Stimulated activated CD4-positive, alpha-beta T cell treated with anti-CD3 and anti-CD28 coated beads, Interleukin-1b, Interleukin-23, amount 100 ng/mL, for 24 hours (primary cell): ENCODE measurements around the gene CXCR3.
"Not testable (repeated sequence)": the region's sequence is repeated elsewhere in the genome, so short reads cannot be mapped to it uniquely, and the experiment has no call there.

Experiments
- DNase-seq, 4 experiments: peaks; one replicate each; pipeline ENCODE4 v3.0.0-alpha.2; 2020; ENCODE audit warnings: low read depth in 4 of 4, low spot score in 1 of 4

CXCR3 gene

DNA sequence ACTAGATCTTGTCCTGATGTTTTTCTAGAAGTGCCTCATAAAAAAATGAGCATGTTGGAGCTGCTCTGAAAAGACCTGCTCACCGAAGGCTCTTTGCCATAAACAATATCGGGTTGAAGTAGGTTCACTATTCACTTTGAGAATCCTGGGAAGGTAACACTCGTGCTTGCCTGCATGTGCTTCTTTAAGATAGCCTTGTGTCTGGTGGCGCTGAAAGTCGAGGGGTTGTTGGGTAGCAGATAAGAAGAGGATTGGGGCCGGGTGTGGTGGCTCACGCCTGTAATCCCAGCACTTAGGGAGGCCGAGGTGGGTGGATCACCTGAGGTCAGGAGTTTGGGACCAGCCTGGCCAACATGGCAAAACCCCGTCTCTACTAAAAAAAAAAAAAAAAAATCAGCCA, 6.6 kb downstream of the CXCR3 start:
- DNase-seq = not testable (repeated sequence)

GRCh38 chrX:71609095-71609750, 9.1 kb downstream of the CXCR3 start:
- no peak for DNase-seq

DNA sequence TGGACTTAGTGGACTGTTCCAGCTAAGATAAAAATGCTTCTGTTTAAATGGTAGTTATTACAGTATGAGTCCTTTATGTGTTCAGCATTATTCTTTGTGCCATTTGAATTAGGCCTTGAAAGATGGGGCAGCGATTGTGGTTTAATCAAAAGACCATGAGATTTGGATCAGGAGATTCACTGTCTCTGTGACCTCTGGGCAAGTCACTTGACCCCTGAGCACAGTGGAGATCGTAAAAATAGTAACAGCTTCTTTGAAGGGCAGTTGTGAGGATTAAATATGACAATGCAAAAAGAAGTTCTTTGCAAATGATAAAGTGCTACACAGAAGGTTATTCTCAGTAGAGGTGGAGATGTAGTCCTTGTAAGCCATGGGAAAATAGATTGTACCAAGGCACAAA, 10.8 kb downstream of the CXCR3 start:
- no peak for DNase-seq

GRCh38 chrX:71606536-71607216, 11.6 kb downstream of the CXCR3 start:
- DNase-seq = no peak

GRCh38 chrX:71604796-71605568, 13.3 kb downstream of the CXCR3 start:
- no peak for DNase-seq

DNA sequence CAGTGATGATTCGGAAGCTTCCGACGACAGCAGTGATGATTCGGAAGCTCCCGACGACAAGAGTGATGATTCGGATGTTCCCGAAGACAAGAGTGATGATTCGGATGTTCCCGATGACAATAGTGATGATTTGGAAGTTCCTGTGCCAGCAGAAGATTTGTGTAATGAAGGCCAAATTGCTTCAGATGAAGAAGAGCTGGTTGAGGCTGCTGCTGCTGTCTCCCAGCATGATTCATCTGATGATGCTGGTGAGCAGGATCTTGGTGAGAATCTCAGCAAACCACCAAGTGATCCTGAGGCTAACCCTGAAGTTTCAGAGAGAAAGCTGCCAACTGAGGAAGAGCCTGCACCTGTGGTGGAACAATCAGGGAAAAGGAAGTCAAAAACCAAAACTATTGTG, 14.2 kb downstream of the CXCR3 start:
- DNase-seq = no peak

DNA sequence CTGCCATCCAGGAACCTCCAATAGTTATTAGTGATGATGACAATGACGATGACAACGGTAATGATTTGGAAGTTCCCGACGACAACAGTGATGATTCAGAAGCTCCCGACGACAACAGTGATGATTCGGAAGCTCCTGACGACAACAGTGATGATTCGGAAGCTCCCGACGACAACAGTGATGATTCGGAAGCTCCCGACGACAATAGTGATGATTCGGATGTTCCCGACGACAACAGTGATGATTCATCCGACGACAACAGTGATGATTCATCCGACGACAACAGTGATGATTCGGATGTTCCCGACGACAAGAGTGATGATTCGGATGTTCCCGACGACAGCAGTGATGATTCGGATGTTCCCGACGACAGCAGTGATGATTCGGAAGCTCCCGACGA, 14.7 kb downstream of the CXCR3 start:
- DNase-seq = no peak

GRCh38 chrX:71599965-71600364, 18.3 kb downstream of the CXCR3 start:
- no peak for DNase-seq

GRCh38 chrX:71593210-71593609, 25.1 kb downstream of the CXCR3 start:
- not testable (repeated sequence) for DNase-seq

GRCh38 chrX:71586929-71587328, 31.4 kb downstream of the CXCR3 start:
- DNase-seq = no peak

DNA sequence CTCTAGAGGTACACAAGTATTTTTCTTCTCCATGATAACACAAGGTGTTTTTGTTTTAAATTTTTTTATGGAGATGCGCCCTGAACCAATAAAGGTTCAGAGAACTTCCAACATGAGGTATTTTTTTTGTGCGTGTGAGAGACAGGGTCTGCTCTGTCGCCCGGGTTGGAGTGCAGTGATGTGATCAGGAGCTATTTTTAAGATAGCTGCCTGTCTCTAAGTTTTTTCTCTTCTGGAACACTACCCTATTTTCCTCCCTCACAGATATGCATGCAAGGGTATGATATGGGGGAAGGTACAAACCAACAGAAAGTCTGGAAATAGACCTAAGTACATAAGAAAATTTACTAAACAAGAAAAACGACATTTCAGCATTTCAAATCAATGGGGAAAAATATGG, 37.1 kb downstream of the CXCR3 start:
- DNase-seq = no peak

DNA sequence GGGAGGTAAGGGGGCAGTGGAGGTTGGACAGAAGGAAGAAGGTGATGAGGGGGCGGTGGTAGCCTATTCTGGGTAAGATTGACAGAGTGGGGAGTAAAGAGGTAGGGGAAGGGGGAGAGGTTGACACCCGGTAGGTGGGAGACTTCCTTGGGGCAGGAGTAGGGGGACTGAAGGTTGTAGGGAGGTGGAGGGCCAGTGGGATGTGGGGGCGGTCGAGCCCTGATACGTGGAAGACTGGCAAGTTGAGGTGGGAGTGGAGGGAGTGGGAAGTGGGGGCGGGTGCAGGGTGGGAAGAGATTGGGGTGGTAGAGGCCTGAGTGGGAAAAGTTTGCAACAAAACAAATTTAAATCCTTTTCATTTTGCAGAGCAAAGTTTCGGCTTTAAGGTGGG, 38.3 kb downstream of the CXCR3 start:
- no peak for DNase-seq

GRCh38 chrX:71579136-71579989, 38.9 kb downstream of the CXCR3 start:
- DNase-seq = no peak

DNA sequence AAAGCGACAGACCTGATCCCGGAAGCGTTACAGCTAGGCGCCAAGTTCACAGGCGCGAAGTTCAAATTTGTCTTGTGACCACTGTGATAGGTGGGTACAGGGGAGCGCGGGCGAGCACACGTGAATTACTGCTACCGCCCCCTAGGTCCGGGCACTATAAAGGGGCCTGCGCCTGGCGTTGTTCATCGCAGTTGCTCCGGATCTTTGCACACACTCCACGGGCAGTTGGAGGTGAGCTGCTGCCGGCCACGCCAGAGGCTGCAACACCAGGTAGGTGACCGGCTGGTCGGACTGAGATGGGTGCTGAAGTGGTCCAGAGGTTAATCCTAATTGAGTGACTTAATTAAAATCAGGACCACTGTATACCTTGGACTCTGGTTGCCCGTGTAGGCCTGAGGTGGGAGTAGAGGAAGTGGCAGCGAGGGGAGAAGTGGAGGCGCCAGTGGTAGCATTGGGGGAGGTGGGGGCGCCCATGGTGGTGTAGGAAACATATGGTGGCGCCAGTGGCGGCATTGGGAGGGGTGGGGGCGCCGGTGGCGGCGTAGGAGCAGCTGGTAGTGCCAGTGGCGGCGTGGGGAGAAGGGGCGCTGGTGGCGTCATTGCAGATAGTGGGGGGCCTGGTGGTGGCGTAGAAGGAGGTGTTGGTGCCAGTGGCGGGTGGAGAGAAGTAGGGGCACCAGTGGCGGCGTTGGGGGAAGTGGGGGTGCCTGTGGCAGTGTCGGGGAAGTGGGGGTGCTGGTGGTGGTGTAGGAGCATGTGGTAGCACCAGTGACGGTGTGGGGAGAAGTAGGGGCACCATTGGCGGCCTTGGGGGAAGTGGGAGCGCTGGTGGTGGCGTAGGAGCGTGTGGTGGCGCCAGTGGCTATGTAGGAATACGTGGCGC, 39.8 kb downstream of the CXCR3 start, which contains the start of gene GCNA:
Gene GCNA, plus strand, starts transcription at position 185 of the 883 bp plus-strand sequence. CDS start 2,385 bp downstream, outside the sequence.
- no peak for DNase-seq

GRCh38 chrX:71577682-71578081, 40.6 kb downstream of the CXCR3 start:
- DNase-seq = no peak

GRCh38 chrX:71573590-71573989, 44.7 kb downstream of the CXCR3 start:
- no peak for DNase-seq

DNA sequence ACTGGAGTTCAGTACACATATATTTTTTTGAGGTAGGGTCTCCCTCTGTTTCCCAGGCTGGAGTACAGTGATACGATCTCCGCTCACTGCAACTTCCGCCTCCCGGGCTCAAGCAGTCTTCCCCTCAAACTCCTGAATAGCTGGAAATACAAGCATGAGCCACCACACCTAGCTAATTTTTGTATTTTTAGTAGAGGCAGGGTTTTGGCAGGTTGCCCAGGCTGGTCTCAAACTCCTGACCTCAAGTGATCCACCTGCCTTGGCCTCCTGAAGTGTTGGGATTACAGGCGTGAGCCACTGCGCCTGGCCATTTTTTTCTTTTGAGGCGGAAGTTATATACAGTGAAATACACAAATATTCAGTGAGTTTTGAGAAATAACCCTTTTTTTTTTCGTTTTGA, 46.9 kb downstream of the CXCR3 start:
- DNase-seq = not testable (repeated sequence)
